A673 (cell line): ENCODE results near the gene EXOC4. TPM values are rescaled to one million over a fixed set of nuclear protein-coding genes. Genes with fewer than 3 reads are reported as not detected.
A peak's percentile ranks its signal among the peaks of the same experiment; 100 is the strongest.

Source experiments
- BruUV-seq: library from RNA; stranded (reverse); fragments of 400-500 nt; replicated peaks from 2 replicates; lab custom pipeline; 2021; lab: Mats Ljungman, UMichigan
- CTCF ChIA-PET: fragments of 300-600 bp; sonication (Branson Sonifier 250); formaldehyde crosslinking; loops from one replicate; lab custom pipeline; 2022; ENCODE audit warnings: antibody characterized with exemption; lab: Charles Lee
- POLR2A ChIA-PET: fragments of 300-600 bp; sonication (Branson Sonifier 250); formaldehyde crosslinking; loops from one replicate; lab custom pipeline; 2022; ENCODE audit warnings: antibody characterized with exemption; ENCODE audit not compliant: low non-redundant PET; lab: Charles Lee
- DNase-seq: peaks from one replicate; pipeline ENCODE4 v3.0.0-alpha.2; 2015; ENCODE audit warnings: low spot score
- H3K27ac ChIP-seq: fragments of 200-600 bp; sonication (generic); 2 replicates; pipeline ENCODE4 v1.5.1; 2016; ENCODE audit warnings: mixed run types, low read depth, mild to moderate bottlenecking, mixed read lengths, antibody characterized with exemption, low read length; ENCODE audit not compliant: poor library complexity, severe bottlenecking
- H3K27me3 ChIP-seq: fragments of 200-600 bp; sonication (generic); replicated peaks from 2 replicates; pipeline ENCODE4 v1.6.1; 2017; ENCODE audit warnings: mixed run types, low read depth, mild to moderate bottlenecking, mixed read lengths, antibody characterized with exemption, low read length; ENCODE audit not compliant: insufficient read depth, poor library complexity
- H3K36me3 ChIP-seq: fragments of 200-600 bp; sonication (generic); 2 replicates; pipeline ENCODE4 v1.6.1; 2016; ENCODE audit warnings: mixed run types, mild to moderate bottlenecking, mixed read lengths, antibody characterized with exemption, low read length; ENCODE audit not compliant: insufficient read depth, poor library complexity, severe bottlenecking
- H3K4me1 ChIP-seq: fragments of 200-600 bp; sonication (generic); 2 replicates; pipeline ENCODE4 v1.6.1; 2017; ENCODE audit warnings: mixed run types, mild to moderate bottlenecking, mixed read lengths, antibody characterized with exemption, low read length; ENCODE audit not compliant: insufficient read depth, poor library complexity, severe bottlenecking
- H3K4me3 ChIP-seq: fragments of 200-600 bp; sonication (generic); 2 replicates; pipeline ENCODE4 v1.5.1; 2016; ENCODE audit warnings: low read depth, mixed run types, mild to moderate bottlenecking, mixed read lengths, low read length; ENCODE audit not compliant: poor library complexity, severe bottlenecking
- H3K9me3 ChIP-seq: fragments of 200-600 bp; sonication (generic); 2 replicates; pipeline ENCODE4 v1.6.1; 2016; ENCODE audit warnings: mixed run types, low read depth, mild to moderate bottlenecking, mixed read lengths, antibody characterized with exemption, low read length; ENCODE audit not compliant: poor library complexity, severe bottlenecking
- EZH2 ChIP-seq: fragments of 200-600 bp; sonication (generic); IDR thresholded peaks from 2 replicates; pipeline ENCODE4 v1.6.1; 2017; ENCODE audit warnings: borderline replicate concordance, low read depth, mild to moderate bottlenecking, mixed read lengths, antibody characterized with exemption, low read length; ENCODE audit not compliant: poor library complexity, severe bottlenecking
- intact Hi-C: fragments of 100-400 bp; cut with micrococcal nuclease; formaldehyde crosslinking; loops from one replicate; pipeline ENCODE4 v1.10.0; 2022; ENCODE audit not compliant: unreplicated experiment
- total RNA-seq: library from RNA; stranded (reverse); gene quantifications from 2 replicates; pipeline ENCODE4 v1.2.3, GENCODE V29; 2021
- TF ChIP-seq, protein P1 (sequence below): fragments of 300-800, 200-600 bp; sonication (generic); conservative IDR thresholded peaks from 2 replicates; pipeline ENCODE4 v1.5.1; 2017; ENCODE audit warnings: low read depth, mild to moderate bottlenecking, antibody characterized with exemption, low read length, moderate library complexity, mixed read lengths

Gene EXOC4
- total RNA-seq, 1 experiment from 2014 or later: 66.1 TPM

DNA sequence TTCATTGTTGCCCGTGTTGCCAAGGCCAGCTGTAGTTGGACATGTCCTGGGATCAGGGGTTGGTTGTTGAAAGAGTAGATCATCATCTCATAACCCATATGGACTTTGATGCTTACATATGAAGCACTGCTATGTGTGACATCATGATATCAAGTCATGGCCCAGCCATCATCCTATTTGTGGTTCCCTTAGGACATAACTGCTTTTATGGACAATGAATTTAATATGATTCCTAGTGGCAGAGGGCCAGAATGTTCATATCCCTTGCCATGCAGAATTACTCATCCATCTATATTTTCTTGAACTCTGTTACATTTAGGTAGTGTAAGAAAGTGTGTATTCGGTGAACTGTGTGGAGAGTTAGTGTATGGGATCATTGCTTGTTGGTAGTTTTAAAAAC is 530.4 kb downstream of the EXOC4 start:
- TF ChIP-seq EZH2: no peak
- TF ChIP-seq, protein P1, sequence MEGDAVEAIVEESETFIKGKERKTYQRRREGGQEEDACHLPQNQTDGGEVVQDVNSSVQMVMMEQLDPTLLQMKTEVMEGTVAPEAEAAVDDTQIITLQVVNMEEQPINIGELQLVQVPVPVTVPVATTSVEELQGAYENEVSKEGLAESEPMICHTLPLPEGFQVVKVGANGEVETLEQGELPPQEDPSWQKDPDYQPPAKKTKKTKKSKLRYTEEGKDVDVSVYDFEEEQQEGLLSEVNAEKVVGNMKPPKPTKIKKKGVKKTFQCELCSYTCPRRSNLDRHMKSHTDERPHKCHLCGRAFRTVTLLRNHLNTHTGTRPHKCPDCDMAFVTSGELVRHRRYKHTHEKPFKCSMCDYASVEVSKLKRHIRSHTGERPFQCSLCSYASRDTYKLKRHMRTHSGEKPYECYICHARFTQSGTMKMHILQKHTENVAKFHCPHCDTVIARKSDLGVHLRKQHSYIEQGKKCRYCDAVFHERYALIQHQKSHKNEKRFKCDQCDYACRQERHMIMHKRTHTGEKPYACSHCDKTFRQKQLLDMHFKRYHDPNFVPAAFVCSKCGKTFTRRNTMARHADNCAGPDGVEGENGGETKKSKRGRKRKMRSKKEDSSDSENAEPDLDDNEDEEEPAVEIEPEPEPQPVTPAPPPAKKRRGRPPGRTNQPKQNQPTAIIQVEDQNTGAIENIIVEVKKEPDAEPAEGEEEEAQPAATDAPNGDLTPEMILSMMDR: no peak
- CTCF ChIA-PET: no interaction called here
- intact Hi-C loops: no loop called here

DNA sequence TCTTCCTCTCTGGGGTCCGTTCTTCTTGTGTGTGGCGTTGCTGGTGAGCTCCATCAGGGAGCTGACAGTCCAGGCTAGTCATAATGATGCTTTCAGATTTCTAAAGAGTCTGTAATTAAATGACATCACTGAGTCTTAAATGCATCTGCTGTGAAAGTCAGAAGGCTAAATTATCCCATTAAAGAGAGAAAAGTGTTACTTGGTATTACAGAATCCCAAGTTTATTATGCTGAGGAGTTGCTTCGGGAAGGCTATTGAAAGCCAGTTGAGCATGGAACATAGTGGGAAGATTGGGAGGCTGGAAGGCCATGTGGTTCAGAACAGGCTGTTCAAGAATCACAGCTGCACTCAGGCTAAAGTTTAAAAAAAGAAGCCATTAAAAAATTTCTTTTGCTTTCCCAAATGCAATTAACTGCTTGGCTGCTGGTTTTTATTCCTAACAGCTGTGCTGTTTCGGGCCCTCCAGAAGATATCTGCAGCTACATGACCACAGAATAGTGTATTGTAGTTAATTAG is 531.7 kb downstream of the EXOC4 start:
- intact Hi-C loops: no loop called here
- Histone ChIP-seq H3K9me3 (no peaks in the 10 kb centered on the region), H3K4me1 (no peaks in the 10 kb centered on the region), H3K27ac (no peak overlapping the region), H3K27me3 (no peaks in the 10 kb centered on the region), H3K4me3 (no peak overlapping the region), H3K36me3 (no peaks in the 10 kb centered on the region)
- BruUV-seq: no TSS peak
- no peak for TF ChIP-seq EZH2
- TF ChIP-seq, protein P1: no peak
- POLR2A ChIA-PET: no interaction called here
- DNase-seq: peak; percentile 29
- CTCF ChIA-PET: no interaction called here

More for the DNA sequence above, 530.4 kb downstream of the EXOC4 start:
- no peak for DNase-seq
- H3K4me3 ChIP-seq: no peak overlapping the region
- H3K4me1 ChIP-seq: no peaks in the 10 kb centered on the region
- H3K9me3 ChIP-seq: no peaks in the 10 kb centered on the region
- H3K27ac ChIP-seq: no peak overlapping the region
- POLR2A ChIA-PET: no interaction called here
- no peaks in the 10 kb centered on the region for H3K36me3 ChIP-seq
- no TSS peak for BruUV-seq
- H3K27me3 ChIP-seq: no peaks in the 10 kb centered on the region

DNA sequence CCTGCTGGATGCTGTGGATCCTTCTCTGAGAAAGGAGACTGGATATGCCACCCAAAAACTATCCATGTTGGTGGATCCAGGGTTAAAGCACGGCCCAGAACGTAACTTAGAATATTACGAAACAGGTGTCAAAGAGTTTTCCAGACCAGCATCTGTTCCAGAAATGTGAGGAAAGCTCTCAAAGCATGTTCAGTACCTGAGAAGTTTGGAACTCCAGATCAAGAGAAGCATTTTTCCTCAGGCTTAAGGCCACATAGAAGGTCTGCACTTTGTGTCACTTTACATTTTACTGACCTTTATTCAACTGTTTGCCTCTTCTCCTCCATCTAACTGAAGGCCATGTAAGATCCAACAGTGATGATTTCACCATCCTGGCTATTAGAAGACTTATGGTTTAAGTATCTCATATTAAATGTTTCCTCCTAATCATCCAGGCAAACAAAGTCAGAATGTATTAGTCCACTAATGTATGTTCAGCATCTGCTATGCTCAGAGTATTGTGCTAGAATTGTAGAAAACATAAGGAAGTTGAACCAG is 533.6 kb downstream of the EXOC4 start:
- Histone ChIP-seq H3K36me3 (no peaks in the 10 kb centered on the region), H3K27me3 (no peaks in the 10 kb centered on the region), H3K27ac (no peak overlapping the region), H3K4me1 (no peaks in the 10 kb centered on the region), H3K4me3 (no peak overlapping the region), H3K9me3 (no peaks in the 10 kb centered on the region)
- no peak for TF ChIP-seq EZH2
- TF ChIP-seq, protein P1: no peak
- no peak for DNase-seq
- intact Hi-C loops: no loop called here
- BruUV-seq: no TSS peak
- ChIA-PET POLR2A (no interaction called here), CTCF (no interaction called here)
